Fibroblast of the aortic adventitia (primary cell): ENCODE data around the gene CLCN4. TPM values are rescaled to one million over a fixed set of nuclear protein-coding genes. Genes with fewer than 3 reads are reported as not detected.

Experiments
- DNase-seq: peaks from one replicate; pipeline ENCODE4 v3.0.0-alpha.2; 2010; ENCODE audit warnings: low read depth
- H3K4me3 ChIP-seq: 2 replicates; pipeline ENCODE4 v1.5.1; 2011; ENCODE audit warnings: low read depth, mild to moderate bottlenecking, control low read depth, low read length, moderate library complexity
- total RNA-seq: library from RNA; depleted of rRNA; stranded (reverse); fragments of >200 nt; gene quantifications from 2 replicates; pipeline ENCODE4 v1.2.3, GENCODE V29; 2012; ENCODE audit warnings: low replicate concordance
- TF ChIP-seq, protein P1 (sequence below): IDR thresholded peaks from 2 replicates; pipeline ENCODE4 v1.5.1; 2011; ENCODE audit warnings: mild to moderate bottlenecking, low read length, control low read depth, inconsistent platforms; ENCODE audit not compliant: insufficient read depth

Gene CLCN4
- total RNA-seq, 1 donor: 6.7 TPM

DNA sequence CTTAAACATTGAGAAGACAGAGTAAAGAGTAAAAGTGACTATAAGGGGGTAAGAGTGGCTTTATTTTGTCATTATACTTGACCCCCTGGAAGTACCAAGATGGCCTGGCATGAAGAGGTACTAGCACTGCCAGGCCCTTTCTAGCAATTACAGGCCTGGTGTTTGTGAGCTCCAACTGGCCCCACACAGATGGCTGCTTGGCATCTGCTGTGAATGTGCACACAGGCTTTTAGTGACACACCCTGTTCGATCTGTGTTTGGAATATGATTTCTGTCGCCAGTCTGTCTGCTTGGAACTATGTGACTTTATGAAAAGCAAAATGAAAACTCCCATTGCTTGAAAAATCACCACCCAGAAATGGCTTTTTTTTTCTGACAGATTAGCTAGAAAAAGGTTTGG, 123.3 kb downstream of the CLCN4 start:
- no peak overlapping the region for H3K4me3 ChIP-seq
- DNase-seq: no peak
- TF ChIP-seq, protein P1, sequence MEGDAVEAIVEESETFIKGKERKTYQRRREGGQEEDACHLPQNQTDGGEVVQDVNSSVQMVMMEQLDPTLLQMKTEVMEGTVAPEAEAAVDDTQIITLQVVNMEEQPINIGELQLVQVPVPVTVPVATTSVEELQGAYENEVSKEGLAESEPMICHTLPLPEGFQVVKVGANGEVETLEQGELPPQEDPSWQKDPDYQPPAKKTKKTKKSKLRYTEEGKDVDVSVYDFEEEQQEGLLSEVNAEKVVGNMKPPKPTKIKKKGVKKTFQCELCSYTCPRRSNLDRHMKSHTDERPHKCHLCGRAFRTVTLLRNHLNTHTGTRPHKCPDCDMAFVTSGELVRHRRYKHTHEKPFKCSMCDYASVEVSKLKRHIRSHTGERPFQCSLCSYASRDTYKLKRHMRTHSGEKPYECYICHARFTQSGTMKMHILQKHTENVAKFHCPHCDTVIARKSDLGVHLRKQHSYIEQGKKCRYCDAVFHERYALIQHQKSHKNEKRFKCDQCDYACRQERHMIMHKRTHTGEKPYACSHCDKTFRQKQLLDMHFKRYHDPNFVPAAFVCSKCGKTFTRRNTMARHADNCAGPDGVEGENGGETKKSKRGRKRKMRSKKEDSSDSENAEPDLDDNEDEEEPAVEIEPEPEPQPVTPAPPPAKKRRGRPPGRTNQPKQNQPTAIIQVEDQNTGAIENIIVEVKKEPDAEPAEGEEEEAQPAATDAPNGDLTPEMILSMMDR: no peak

- DNase-seq: no peak
- H3K4me3 ChIP-seq: no peak overlapping the region
- TF ChIP-seq, protein P1: no peak
These were observed 125.7 kb downstream of the CLCN4 start for GRCh38 chrX:10282490-10282889.

DNA sequence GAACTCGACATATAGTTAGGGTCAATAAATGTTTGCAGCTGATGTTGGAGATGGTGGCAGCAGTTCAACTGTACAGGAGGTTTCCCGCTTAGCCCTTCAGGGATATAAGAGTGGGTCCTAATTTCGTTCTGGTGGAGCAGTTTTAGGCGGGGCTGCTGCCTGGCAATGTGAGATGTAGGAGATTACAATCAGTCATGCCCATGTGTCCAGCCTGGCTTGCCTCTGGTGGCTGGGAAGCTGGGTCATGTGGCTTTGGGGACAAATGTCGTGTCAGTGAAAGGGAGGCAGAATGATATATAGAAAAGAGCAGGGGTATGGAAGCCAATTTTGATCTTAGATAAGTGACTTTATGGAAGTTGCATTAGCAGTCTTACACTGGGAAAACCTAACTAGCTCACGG, 129.4 kb downstream of the CLCN4 start:
- no peak for DNase-seq
- TF ChIP-seq, protein P1: no peak

More for the DNA sequence above, 129.4 kb downstream of the CLCN4 start:
- H3K4me3 ChIP-seq: no peak overlapping the region

Other genes starting within 250 kb of the CLCN4 start
- gene CLDN34, start 189.6 kb upstream of the CLCN4 start, total RNA-seq: not detected in 2 replicates